ENCODE data around the gene ITGAD. TPM values are rescaled to one million over a fixed set of nuclear protein-coding genes. Genes with fewer than 3 reads are reported as not detected.

ITGAD gene
- total RNA-seq, 1 donor from 2014 or later = 0.07 TPM

DNA sequence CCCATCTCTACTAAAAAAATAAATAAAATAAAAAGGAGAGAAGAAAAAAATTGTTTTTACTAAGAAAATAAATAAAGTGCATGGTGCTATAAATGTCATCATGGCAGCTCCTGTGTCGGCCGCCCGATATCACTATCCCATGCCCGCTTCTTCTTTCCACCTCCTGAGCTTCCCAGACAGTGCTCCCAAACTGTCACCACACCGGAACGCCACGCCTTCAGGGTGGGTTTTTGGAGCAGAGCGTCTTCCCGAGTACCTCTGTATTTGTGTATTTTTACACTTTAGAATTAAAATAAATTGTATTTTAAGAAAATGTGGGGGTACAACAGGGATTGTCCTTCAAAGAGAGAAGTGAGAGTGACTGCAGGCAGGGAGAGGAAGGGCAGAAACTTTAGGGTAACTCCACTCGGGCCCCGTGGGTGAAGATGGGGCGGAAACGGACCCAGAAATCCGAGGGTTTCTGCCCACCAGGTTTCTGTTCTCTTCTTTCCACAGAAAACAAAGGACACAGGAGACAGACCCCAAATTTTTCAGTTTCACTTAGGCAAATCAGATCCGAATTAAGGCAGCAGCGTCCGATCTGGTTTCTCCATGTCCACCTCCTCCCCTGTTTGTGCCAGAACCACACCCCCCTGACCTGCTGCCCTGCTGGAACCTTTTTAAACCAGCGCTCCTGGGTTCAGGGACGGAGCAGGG, 41.7 kb upstream of the ITGAD start:
- POLR2A ChIA-PET = interaction anchor here (1.0 to 3.7 kb wide), 5 partner anchors 18 to 172 kb away, joined by 4 to 38 read pairs (median 5); partner anchors contain the start of gene FUS
- no peaks in the 10 kb centered on the region for H3K36me3 Mint-ChIP-seq (ENCODE audit: low read depth)
- ATAC-seq (ENCODE audit: low read depth) = peak; percentile 5
- peaks cover 84% of the 10 kb centered on the region for H3K4me1 Mint-ChIP-seq
- no peaks in the 10 kb centered on the region for H3K9me3 Mint-ChIP-seq
- TF ChIP-seq, protein P1, sequence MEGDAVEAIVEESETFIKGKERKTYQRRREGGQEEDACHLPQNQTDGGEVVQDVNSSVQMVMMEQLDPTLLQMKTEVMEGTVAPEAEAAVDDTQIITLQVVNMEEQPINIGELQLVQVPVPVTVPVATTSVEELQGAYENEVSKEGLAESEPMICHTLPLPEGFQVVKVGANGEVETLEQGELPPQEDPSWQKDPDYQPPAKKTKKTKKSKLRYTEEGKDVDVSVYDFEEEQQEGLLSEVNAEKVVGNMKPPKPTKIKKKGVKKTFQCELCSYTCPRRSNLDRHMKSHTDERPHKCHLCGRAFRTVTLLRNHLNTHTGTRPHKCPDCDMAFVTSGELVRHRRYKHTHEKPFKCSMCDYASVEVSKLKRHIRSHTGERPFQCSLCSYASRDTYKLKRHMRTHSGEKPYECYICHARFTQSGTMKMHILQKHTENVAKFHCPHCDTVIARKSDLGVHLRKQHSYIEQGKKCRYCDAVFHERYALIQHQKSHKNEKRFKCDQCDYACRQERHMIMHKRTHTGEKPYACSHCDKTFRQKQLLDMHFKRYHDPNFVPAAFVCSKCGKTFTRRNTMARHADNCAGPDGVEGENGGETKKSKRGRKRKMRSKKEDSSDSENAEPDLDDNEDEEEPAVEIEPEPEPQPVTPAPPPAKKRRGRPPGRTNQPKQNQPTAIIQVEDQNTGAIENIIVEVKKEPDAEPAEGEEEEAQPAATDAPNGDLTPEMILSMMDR (IDR thresholded peaks at IDR 0.05) = no peak
- peak overlapping the region; percentile 93 for H3K27ac Mint-ChIP-seq
- CTCF ChIA-PET = no interaction called here
- peak overlapping the region; percentile 77 for H3K4me3 Mint-ChIP-seq
- DNase-seq = no peak
- intact Hi-C loops (cut with micrococcal nuclease) = loop anchor here (2.0 to 5.0 kb wide), 3 partner anchors 21 to 526 kb away; no protein-coding TSS in a partner anchor
- no peaks in the 10 kb centered on the region for H3K27me3 Mint-ChIP-seq

DNA sequence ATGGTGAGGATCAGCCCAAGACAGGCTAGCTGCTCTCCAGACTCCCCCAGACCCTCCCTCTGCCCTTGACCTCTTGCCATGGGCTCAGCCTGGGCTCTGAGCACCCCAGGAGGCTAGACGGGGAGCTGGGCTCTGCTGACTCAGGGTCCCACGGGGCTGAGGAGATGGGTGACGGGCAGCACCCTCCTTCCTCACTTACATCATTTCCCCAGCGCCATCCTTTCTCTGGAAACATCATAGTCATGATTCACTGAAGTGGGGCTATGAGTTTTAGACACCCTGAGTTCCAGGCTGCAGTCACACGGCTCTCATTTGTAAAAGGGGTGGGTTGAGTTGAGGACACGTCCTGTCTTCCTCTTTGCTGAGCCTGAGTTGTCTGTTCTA, 41.2 kb upstream of the ITGAD start:
- TF ChIP-seq, protein P1 (IDR thresholded peaks at IDR 0.05) = no peak
- ChIA-PET CTCF (no interaction called here), POLR2A (interaction anchor here (0.6 to 3.7 kb wide), 5 partner anchors 19 to 172 kb away, joined by 4 to 38 read pairs (median 5); partner anchors contain the start of gene FUS)
- Mint-ChIP-seq H3K27ac (peak overlapping the region; percentile 93), H3K4me1 (peaks cover 87% of the 10 kb centered on the region), H3K4me3 (peak overlapping the region; percentile 77), H3K36me3 (ENCODE audit: low read depth) (no peaks in the 10 kb centered on the region), H3K27me3 (no peaks in the 10 kb centered on the region), H3K9me3 (no peaks in the 10 kb centered on the region)
- DNase-seq = no peak
- intact Hi-C loops (cut with micrococcal nuclease) = loop anchor here (2.0 to 5.0 kb wide), 3 partner anchors 21 to 525 kb away; no protein-coding TSS in a partner anchor
- ATAC-seq (ENCODE audit: low read depth) = peak; percentile 45

DNA sequence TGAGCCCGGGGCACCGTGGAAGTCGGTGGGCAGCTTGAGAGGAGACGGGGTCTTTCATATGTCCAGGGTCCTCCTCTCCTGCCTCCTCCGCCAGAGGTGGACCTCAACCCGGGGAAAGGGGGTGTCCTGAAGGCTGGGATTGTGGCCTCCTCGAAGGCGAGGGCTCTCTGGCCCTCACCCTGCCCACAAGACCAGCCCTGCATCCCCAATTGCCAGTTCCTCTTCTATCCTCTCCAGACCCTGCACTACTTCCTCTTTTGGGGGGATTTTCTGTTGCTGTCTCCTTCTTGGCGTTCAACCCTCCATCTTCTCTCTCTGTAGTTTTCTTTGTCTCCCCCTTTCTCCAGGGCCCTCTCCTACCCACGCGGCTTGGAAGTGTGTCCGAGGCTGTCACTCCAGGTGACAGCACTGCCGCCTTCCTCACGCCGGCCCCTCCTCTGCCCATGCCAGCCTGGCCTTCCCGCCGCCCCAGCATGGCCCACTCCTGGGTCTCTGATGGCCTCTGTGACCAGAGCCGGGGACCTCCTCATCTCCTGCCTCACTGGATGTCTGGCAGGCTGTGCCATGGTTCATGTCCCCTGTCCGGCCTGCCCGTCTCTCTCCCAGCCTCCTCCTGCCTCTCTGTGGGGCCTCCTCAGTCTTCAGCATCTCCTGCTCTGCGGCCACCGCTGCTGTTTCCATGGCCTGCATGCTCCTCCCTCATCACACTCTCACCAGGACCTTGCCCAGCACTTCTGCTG, 40.6 kb upstream of the ITGAD start:
- H3K27ac Mint-ChIP-seq = peak overlapping the region; percentile 93
- CTCF ChIA-PET = no interaction called here
- POLR2A ChIA-PET = interaction anchor here (0.6 to 3.7 kb wide), 4 partner anchors 19 to 173 kb away, joined by 4 to 38 read pairs (median 4); partner anchors contain the start of gene FUS

DNA sequence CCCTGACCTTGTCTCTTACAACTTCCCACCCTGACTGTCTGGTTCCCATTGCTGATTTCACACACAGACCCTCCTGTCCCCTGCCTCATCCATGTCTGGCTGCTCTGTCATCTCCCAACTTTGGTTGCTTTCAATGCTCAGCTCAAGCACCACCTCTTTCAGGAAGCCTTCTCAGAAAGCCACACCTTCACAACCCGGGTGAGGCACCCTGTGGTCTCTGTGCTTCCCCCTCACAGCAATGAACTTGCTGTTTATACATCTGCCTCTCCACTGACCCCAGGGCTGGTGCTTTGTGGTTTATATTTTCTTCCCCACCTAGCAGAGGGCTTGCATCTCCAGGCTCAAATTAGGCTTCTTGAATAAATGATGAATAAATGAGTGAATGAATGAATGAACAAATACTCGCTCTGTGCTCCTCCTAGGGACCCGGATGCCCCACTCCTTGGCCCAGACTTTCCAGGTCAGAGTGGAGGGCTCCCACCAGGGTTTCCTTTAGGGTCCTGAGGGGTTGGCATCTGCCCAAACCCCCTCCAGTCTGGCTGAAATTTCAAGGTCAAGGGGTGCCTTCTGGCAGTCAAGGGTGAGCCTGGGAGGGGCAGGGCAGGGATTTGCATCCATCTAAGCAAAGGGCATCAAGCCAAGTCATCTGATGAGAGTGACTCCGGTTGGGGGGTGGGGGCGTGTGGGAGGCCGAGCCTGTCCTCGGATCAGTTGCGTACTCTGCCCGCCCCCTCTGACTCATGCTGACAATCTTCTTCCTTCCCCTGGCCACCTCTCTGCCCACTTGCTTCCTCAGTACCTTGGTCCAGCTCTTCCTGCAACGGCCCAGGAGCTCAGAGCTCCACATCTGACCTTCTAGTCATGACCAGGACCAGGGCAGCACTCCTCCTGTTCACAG, 38.5 kb upstream of the ITGAD start, which contains the start of gene ITGAX:
Gene ITGAX (plus strand): TSS at position 783 of the 898 bp plus-strand sequence. CDS start 79 bp downstream, at position 862.
- CTCF ChIA-PET = no interaction called here
- TF ChIP-seq, protein P1 (IDR thresholded peaks at IDR 0.05) = no peak
- peak within 1 kb of the TSS; percentile 78 for H3K4me3 Mint-ChIP-seq
- peak; percentile 72 for ATAC-seq (ENCODE audit: low read depth)
- H3K27ac Mint-ChIP-seq = peak within 1 kb of the TSS; percentile 93
- no peaks in the 10 kb centered on the region for H3K36me3 Mint-ChIP-seq (ENCODE audit: low read depth)
- H3K9me3 Mint-ChIP-seq = no peaks in the 10 kb centered on the region
- POLR2A ChIA-PET = interaction anchor here (0.6 to 2.1 kb wide), 6 partner anchors 9 to 213 kb away, joined by 3 to 9 read pairs (median 4); partner anchors contain the start of genes FUS and PYCARD
- intact Hi-C loops (cut with micrococcal nuclease) = loop anchor here (1.0 to 5.0 kb wide), 3 partner anchors 92 to 523 kb away; no protein-coding TSS in a partner anchor
- peak; percentile 42 for DNase-seq
- no peaks in the 10 kb centered on the region for H3K27me3 Mint-ChIP-seq
- H3K4me1 Mint-ChIP-seq = peaks cover 74% of the 10 kb centered on the region

More for the DNA sequence above, 40.6 kb upstream of the ITGAD start:
- TF ChIP-seq, protein P1 (IDR thresholded peaks at IDR 0.05) = no peak
- intact Hi-C loops (cut with micrococcal nuclease) = loop anchor here (5.0 kb wide), 2 partner anchors 90 to 525 kb away; no protein-coding TSS in a partner anchor
- no peaks in the 10 kb centered on the region for H3K36me3 Mint-ChIP-seq (ENCODE audit: low read depth)
- DNase-seq (no peak), ATAC-seq (ENCODE audit: low read depth) (peak; percentile 37)
- peak overlapping the region; percentile 77 for H3K4me3 Mint-ChIP-seq
- H3K27me3 Mint-ChIP-seq = no peaks in the 10 kb centered on the region
- H3K9me3 Mint-ChIP-seq = no peaks in the 10 kb centered on the region
- H3K4me1 Mint-ChIP-seq = peaks cover 87% of the 10 kb centered on the region

All from activated B cell treated with CpG ODN at 0.5 μM for 24 hours (primary cell).